HTR-8/SVneo (cell line): Measurements from ENCODE around the gene HOXC6.

Experiments
- DNase-seq: peaks from one replicate; pipeline ENCODE4 v3.0.0; 2011; ENCODE audit warnings: low spot score, mixed read lengths; ENCODE audit not compliant: insufficient read length
- FAIRE-seq: peaks from 2 replicates; lab custom pipeline; 2011; peaks lifted over from hg19 to GRCh38; lab: Jason Lieb, UNC

The HOXC6 gene

DNA sequence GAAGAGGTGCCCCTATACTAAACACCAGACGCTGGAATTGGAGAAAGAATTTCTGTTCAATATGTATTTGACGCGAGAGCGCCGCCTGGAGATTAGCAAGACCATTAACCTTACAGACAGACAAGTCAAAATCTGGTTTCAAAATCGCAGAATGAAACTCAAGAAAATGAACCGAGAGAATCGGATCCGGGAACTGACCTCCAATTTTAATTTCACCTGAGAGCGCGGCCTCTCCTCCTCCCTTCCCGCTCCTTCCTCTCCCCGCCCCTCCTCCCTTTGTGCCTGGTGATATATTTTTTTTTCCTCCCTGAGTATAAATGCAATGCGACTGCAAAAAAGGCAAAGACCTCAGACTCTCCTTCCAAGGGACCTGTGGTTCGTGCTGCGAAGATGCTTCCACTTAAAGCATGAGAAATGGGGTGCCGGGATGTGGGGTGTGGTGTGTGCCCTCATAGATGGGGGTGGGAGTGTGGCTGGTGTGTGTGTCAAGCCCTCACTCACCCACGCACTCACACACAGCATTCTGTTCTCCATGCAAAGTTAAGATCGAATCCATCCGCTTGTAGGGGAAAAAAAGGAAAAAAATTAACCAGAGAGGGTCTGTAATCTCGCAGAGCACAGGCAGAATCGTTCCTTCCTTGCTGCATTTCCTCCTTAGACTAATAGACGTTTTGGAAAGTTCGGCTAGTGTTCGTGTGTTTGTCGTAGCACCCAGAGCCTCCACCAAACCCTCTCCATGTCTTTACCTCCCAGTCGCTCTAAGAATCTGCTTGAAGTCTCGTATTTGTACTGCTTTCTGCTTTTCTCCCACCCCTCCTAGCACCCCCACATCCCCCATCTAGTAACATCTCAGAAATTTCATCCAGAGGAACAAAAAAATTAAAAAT is 38.8 kb upstream of the HOXC6 start:
- DNase-seq (peak; percentile 70), FAIRE-seq (no peak)

DNA sequence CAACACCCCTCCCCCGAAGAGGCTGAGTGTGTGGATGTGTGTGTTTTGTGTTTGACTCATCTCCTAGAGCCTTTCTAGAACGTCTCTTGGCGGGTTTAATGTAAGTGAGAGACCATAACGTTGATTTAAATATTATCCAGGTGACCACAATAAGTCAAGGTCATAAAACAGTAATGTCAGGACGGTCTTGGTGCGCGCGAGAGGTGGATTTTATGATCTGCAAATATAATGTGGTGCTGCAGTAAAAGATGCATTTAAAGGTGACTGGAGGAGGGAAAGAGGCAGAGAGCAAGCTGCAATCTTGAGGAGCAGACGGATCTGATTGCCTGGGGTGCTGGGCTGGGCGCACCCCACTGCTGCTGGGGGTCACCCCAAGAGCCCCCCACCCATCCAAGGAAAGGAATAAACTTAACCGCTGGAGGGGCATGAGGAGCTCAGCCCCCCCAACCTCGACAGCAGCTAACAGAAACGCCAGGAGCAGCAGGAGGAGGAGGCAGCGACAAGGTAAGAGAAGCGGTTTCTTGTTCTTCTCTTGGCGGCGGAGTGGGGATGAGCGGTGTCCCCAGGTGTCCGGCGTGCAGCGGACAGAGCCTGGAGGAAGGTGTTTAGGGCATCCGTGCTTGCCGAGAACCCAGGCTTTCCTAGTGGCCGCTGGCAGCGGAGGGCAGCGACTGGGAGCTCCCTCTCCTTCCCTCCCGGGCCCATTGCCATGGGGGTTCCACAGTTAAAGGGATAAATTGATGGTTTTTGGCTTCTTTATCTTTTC is 37.7 kb upstream of the HOXC6 start:
- FAIRE-seq: no peak
- DNase-seq: no peak

DNA sequence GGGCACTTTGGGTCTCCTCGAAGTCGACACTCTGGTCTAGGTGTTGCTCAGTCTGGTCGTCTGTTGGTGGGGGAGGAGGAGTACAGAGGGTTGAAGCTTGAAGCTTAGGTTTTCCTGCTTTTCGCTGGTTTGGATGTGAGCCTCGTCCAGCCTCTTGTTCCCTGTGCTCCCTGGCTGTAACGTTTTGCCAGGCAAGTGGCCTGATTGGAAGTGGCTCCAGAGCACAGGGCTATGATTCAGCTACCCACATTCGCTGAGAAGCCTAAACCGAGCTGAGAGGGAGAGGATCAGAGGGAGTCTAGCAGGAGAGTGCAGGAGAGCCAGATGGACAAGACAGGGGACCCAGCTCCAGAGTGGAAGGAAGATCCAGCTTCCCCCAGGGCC is 37.2 kb upstream of the HOXC6 start:
- DNase-seq (no peak), FAIRE-seq (no peak)

DNA sequence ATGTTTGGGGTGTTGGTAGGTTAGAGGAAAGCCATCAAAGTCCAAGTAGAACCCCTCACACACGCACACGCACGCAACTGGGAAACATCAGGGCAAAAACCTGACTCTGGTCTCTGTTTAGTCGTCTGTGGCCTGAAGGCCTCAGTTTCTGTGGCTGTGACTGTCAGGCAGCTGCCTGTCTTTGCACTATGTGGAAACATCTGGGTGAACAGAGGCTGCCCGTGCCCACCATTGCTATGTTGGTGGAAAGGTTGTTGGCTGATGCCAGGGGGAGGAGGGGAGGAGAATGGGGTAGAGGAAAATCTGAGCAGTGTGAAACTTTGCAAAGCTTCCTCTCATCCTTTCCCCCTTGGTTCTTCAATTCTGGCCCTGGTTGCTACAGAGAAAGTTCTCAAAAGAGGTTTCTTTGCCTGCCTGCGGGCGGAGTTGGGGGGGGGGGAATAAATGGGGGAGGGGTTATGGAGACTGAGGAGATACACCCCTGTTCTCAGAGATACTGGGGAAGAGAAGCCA is 35.8 kb upstream of the HOXC6 start:
- DNase-seq: no peak
- no peak for FAIRE-seq

DNA sequence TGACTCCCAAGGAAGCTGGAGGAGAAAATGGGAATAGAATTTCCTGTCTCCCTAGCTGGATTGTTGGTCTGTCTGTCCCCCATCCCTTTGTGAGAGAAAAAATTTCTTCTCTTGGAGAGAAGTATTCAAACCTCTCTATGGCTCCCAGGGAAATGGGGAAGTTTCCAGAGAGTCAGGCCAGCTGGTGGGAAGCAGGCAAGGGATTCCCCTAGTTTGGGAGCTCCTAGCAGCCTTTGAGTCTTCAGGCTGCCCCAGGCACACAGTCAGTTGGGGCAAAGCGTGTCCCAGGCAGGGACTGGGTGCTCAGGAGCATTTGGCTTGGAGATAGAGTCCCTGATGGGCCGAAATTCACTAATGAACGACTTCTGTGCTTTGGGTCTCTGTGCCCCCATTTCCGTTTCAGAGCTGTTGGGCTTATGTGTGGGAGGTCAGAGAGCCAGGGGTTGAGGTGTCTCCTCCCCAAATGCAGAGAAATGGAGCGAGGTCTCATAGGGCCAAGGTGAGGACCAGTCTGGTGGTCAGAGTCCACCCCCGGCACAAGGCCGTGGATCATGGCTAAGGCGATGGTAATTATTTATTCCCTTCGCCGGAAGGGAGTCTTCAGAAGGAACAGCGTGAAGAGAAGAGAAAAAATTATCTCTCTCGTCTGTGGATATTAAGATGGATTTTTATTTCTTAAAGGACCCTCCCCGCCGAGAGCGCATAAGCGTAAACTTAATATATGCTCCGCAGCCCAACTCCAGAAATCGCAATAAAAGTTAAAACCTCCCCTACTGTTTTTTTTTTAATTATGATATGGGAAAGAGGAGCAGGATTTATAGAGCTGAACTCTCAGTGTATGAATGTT is 34.9 kb upstream of the HOXC6 start:
- no peak for DNase-seq
- FAIRE-seq: no peak

DNA sequence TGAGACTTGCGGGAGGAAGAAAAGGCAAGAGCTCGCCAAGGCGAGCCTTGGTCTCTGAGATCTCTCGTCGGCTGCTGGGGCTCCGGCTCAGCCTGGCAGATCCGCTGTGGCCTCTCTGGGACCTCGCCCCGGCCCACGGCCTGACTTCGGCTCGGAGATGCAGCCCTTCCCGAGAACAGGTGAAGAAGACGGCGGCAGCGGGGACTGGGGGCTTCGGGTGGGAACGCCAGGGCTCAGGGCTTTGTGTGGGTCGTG is 34.3 kb upstream of the HOXC6 start:
- no peak for FAIRE-seq
- no peak for DNase-seq

DNA sequence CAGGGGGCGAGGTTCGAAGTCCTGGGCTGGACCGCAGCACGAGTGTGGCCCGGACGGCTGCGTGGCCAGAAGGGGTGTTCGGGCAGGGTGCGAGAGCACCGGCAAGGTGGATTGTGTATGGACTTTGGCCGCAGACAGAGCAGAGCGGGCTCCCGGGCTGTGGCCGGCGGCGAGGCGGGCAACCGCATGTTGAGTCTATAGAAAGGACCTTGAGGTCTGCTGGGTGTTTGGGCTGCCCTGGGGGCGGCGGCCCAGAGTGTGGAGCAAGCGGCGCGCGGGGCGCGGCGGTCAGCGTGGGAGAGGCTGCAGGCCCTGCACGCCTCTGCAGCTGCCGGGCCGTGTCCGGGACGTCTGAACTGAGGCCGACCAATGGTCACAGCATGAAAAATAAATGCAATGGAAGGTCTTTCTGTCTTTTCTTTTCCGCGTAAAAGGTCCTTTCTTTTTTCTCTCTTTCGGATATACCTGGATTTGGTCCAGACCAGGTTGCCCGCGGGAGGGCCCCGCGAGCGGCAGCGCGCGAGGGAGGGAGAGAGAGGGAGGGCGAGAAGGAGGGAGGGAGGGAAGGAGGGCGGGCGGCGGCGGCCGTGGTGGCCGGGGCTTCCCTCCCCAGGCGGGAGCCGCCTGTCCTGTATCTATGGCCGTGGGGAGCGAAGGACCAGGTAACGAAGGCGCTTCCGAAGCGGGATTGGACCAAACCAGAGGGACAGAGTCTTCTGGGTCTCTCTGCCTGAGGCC is 33.8 kb upstream of the HOXC6 start:
- FAIRE-seq (no peak), DNase-seq (no peak)

DNA sequence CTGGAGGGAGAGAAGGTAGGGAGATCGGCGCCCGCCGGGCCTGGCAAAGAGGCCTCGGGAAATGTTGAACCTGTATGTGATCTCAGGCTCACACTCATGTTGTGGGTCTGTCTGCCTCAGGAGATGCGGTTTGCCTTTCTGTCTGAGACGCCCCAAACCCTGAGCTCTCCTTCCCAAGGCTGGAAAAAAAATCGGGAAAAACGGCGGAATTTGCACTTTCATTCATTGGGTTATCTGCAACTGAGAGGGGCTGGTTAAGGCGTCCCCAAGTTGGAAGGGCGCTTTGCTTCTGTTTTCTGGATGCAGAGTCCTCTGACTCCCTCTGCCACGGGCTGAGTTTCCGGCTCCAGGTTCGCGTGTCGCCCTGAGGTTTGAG is 33.2 kb upstream of the HOXC6 start:
- no peak for FAIRE-seq
- DNase-seq: no peak

DNA sequence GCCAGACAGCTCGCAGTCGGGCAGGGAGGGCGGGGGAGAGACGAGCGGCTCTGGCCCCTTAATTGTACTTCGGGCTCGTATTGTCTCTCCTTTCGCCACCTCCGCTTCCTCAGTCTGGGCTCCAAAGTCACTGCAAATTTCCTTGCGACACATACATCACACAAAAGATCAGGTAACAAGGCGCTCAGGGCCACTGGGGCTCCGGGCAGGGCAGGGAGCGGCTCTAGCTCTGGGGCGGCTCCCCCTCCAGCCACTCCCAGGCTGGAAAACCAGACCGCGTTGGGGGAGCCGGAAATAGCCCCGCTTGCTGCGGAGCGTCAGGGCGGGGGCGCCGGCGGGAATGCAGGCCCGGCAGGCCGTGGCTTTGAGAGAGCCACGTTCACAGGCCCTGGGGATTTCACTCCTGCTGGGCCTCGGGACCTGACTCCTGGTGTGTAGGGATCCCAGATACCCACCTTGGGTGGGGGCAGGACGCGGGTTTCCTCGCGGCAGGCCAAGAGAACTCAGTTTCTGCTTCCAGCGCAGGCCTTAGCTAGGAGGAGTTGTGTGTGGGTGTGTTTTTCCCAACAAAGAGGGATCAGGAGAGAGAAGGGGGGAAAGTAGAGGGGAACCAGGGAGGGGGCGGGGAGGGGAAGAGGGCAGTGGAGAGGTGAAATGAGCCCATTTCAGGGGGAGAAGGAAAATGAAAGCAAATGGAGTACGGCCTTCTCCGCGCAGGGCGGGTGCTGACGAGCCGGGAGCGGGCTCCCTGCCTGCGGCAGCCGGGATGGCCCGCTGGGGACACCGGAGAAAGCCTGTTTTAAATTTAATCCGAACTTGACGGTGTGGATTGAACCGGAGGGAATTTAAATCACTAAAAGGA is 32.6 kb upstream of the HOXC6 start:
- FAIRE-seq (no peak), DNase-seq (no peak)

DNA sequence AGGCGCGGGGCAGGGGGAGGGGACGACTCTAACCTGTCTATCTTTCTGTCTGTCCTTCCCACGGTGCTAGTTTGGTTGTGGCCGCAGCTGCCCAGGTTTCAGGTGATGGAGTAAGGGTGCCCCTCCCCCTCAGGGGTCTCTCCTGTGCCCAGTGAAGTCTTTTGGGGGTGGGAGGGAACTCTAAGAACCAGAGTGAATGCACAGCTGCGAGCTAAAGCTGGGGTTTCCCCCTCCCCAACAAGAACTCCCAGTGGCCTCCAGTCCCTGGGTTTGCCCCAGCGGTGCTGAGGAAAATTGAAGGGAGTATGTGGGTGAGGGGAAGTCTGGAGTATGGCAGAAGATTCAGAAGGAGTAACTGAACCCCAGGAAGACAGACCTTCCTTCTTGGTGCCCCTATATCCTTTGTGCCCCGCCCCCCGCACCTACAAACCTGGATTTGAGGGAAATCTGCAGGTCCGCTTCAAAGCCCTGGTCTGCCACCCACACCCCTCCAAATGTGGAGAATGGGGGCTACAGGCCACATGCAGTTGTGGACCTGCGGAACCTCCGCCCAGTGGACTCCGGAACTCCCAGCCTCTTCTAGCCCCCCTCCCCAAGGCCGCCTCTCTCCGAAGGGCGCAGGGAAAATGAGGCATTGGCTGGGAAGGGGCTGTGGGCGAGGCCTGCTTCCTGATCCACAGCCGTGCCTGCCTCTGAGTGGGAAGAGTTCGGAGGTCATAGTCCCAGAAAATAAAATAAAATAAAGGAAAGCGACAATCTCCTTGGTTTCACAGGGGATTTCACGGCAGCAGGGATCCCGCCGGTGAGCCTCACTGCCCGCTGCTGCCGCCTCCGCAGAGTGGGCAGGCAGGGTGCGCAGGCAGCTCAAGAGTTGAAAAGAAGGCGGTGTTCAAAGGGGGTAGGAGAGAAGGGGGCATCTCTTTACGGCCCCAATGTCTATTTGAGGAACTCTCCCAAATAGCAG is 31.7 kb upstream of the HOXC6 start:
- DNase-seq (no peak), FAIRE-seq (no peak)

DNA sequence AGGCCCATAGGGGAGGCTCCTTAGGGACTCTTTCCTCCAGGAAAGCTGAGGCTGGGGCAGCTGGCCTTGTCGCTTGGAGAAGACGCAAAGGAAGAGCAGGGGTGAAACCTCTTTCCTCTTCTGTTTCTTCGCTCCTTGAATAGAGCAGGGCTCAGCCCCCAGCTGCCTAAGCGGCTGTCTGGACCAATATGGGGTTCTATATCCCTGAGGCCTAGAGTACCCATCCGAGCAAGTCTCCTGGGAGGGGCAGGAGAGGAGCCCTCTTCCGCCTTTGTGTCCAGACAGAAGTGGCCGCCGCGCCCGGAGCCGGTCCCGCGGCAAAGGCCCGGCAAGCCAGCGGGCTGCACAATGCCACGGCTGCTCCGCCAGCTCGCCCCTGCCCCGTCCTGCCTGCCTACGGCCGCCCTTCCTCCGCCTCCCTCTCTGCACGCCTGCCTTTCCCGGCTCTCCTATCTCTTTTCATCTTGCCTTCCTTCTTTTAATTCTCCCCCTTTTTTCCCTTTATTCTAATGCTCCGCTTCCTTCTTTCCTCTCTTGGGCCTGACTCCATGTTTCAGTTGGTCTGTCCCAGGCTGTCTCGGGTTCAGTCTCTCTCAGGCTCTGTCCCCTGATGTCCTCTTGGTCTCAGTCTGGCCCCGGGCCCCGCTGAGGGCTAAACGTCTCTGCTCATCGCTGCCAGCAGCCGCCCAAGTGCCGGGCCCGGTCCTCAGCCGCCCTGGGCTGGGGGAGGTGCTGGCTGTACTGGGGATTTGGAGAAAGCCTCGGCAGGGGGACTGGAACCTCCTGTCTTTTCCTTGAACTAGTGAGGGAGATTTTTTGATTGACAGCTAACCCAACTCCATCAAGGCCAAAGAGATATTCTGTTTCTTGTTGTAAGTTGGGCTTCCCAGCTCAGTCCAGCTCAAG is 30.8 kb upstream of the HOXC6 start:
- DNase-seq (no peak), FAIRE-seq (no peak)

DNA sequence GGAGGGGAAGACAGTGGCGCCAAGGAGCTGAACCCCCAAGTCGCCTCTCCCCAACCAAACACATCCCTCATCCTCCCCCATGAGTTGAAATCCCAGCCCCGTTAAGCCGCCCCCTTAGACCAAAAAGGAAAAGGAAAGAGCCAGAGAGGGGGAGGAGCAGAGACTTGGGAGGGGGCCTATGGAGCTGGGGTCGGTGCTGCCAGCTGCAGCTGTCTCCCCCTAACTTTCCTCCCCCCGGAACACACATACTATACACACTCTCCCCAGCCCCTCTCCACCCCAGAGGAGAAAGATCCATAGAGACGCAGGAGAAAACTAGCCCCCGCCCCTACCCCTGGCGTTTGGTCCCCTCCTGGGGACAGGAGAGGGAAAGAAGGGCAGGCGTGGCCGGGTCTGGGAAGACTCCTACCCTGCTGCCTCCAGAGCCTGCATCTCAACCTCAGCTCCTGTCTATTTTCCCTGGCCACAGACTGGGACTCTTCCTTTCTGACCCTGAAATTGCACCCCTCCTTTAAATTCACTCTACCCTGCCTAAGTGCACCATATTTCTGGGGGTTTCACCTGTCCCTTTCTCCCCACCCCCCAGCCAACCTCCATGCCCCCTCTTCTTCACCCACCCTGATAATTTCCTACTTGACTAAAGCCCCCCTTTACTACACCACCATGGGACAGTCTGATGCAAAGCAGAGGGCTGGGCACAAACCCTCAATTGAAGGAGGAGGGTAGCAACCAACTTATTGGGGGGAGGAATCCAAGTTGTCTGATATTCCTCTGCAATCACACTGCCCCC is 29.9 kb upstream of the HOXC6 start:
- DNase-seq (no peak), FAIRE-seq (no peak)

DNA sequence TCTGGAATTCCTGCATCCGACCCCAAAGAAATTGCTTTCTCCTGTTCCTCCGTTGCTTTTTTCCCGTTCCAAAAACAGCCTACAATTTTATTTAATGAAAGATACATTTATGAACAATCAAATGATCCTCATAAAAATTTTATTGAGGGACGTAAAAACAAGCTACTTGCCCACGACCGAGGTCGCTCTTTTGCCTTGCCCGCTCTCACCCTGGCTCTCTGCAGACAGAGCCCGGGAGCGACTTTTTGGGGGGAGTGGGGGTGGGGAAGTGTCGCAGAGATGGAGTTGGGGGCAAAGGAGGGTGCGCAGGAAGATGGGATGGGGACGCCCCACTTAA is 29.4 kb upstream of the HOXC6 start:
- DNase-seq (no peak), FAIRE-seq (no peak)

DNA sequence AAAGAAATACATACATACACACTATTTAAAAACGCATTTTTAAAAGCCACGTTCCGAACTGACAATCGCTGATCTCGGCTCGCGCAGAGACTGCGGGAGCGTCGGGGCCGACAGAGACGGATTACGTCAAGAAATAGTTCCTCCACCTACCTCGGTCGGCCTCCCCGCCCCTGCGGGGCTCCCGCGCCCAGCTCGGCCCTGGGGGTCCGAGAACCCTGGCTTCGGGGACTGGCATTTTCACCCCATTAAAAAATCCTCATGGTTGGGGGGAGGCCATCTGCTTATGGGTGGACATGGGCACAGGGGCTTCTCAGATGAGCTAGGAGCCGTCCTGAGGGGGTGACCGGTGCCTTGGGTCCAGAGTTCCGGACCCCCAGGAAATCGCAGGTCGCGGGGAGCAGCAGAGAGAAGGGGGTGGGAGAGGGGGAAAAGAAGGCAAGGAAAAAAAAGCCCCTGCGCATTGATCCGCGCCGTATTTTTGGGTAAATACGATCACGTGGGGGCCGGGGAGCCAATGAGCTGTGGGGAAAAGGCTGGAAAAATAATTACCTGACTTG is 28.6 kb upstream of the HOXC6 start:
- DNase-seq: no peak
- no peak for FAIRE-seq

DNA sequence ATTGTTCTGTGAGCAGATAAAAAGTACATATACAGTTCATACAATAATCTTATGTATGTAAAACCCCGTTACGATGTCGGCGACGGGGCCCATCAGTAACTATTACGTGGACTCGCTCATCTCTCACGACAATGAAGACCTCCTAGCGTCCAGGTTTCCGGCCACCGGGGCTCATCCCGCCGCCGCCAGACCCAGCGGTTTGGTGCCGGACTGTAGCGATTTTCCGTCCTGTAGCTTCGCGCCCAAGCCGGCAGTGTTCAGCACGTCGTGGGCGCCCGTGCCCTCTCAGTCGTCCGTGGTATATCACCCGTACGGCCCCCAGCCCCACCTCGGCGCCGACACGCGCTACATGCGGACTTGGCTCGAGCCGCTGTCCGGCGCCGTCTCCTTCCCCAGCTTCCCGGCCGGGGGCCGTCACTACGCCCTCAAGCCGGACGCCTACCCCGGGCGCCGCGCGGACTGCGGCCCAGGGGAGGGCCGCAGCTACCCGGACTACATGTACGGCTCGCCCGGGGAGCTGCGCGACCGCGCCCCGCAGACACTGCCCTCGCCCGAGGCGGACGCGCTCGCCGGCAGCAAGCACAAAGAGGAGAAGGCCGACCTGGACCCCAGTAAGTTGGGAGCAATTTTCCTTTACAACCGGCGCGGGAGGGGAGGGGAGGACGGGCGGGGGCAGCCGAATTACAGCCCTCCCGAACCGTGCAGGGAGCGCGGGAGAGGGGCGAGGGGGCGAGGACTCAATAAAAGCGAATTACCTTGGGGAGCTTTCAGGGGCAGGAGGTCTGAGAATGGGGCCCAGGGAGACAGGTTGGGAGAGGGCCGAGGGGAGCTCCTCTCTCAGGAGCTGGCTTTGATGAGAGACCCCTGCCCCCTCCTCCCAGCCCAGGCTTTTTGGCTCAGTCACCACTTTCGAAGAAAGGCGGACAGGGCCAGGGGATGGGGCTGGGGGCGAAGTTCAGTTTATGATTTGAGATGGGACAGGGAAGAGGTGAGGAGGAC is 27.8 kb upstream of the HOXC6 start, which contains the start of gene HOXC9:
TSS of gene HOXC9 (plus strand) at position 46 of the 999 bp plus-strand sequence. CDS start at position 74, 28 bp downstream.
- FAIRE-seq: no peak
- DNase-seq: no peak
